HepG2 (cell line): ENCODE results near the gene L2HGDH. TPM values are rescaled to one million over a fixed set of nuclear protein-coding genes. Genes with fewer than 3 reads are reported as not detected.

Experiments
- ATAC-seq: fragments of 200-7000 bp; cut with Tn5 transposase; 3 replicates; pipeline ENCODE4 v1.9.1; 2020; ENCODE audit warnings: mild to moderate bottlenecking, moderate library complexity
- BruUV-seq: library from RNA; stranded (reverse); fragments of 400-500 nt; replicated peaks from 2 replicates; lab custom pipeline; 2021; lab: Mats Ljungman, UMichigan
- CTCF ChIA-PET: fragments of 300-600 bp; formaldehyde crosslinking; extraction: SDS; loops from one replicate; lab custom pipeline; 2021; ENCODE audit warnings: low total read pairs, inconsistent platforms, low intra/inter-chr PET ratio; lab: Yijun Ruan, JAX
- POLR2A ChIA-PET: fragments of 350-600 bp; sonication (Branson Sonifier 250); formaldehyde crosslinking; loops from one replicate; lab custom pipeline; 2020; ENCODE audit warnings: antibody characterized with exemption, inconsistent platforms; lab: Yijun Ruan, JAX
- DNase-seq: peaks from one replicate; pipeline ENCODE4 v3.0.0-alpha.2; 2015; ENCODE audit warnings: low spot score
- FAIRE-seq: peaks from 3 replicates; lab custom pipeline; 2011; peaks lifted over from hg19 to GRCh38; lab: Jason Lieb, UNC
- H2AFZ ChIP-seq: one replicate; pipeline ENCODE4 v1.6.1; 2011; ENCODE audit warnings: low read length, inconsistent platforms
- H3K27ac ChIP-seq: fragments of 300-600 bp; 3 replicates; pipeline ENCODE4 v1.8.0; 2011; ENCODE audit warnings: mixed run types, mild to moderate bottlenecking, mixed read lengths, low read length, inconsistent platforms; ENCODE audit not compliant: insufficient read depth; ENCODE audit errors: extremely low read length
- H3K27me3 ChIP-seq, 2 experiments: fragments of 200-600 bp in 1 of 2; 2 replicates in 1 of 2; 3 replicates in 1 of 2; pipeline versions ENCODE4 v1.6.0 to v1.8.0; 2011; ENCODE audit warnings: low read length in 2 of 2, mild to moderate bottlenecking in 2 of 2, moderate library complexity in 2 of 2, inconsistent platforms in 1 of 2; ENCODE audit not compliant: insufficient read depth in 2 of 2, control insufficient read depth in 1 of 2
- H3K36me3 ChIP-seq, 2 experiments: fragments of 200-600 bp in 1 of 2; replicated peaks in 1 of 2; 2 replicates in 1 of 2; 3 replicates in 1 of 2; pipeline versions ENCODE4 v1.5.1 to v1.8.0; 2011; ENCODE audit warnings: low read length in 2 of 2, inconsistent platforms in 1 of 2; ENCODE audit not compliant: insufficient read depth in 2 of 2, control insufficient read depth in 1 of 2
- H3K4me1 ChIP-seq: 2 replicates; pipeline ENCODE4 v1.5.1; 2012; ENCODE audit warnings: low read length, inconsistent platforms; ENCODE audit not compliant: insufficient read depth
- H3K4me2 ChIP-seq: 2 replicates; pipeline ENCODE4 v1.6.0; 2011; ENCODE audit warnings: low read depth, low read length, inconsistent platforms
- H3K4me3 ChIP-seq, 3 experiments: fragments of 200-600 bp in 1 of 3; sonication (generic), shearing (Covaris generic) in 1 of 3; replicated peaks in 1 of 3; 2 replicates each; pipeline ENCODE4 v1.5.1; 2011 to 2016; ENCODE audit warnings: low read length in 3 of 3, inconsistent platforms in 2 of 3, low read depth in 2 of 3, mild to moderate bottlenecking in 2 of 3, control low read depth in 1 of 3, mixed read lengths in 1 of 3; ENCODE audit not compliant: insufficient read depth in 1 of 3
- H3K79me2 ChIP-seq: one replicate; pipeline ENCODE4 v1.6.1; 2011; ENCODE audit warnings: low read length, inconsistent platforms; ENCODE audit not compliant: insufficient read depth
- H3K9ac ChIP-seq: 2 replicates; pipeline ENCODE4 v1.6.0; 2011; ENCODE audit warnings: mild to moderate bottlenecking, low read depth, low read length, inconsistent platforms; ENCODE audit not compliant: insufficient read depth
- H3K9me3 ChIP-seq: 2 replicates; pipeline ENCODE4 v1.5.1; 2012; ENCODE audit warnings: mild to moderate bottlenecking, low read length
- H4K20me1 ChIP-seq: 2 replicates; pipeline ENCODE4 v1.6.0; 2011; ENCODE audit warnings: inconsistent platforms, mild to moderate bottlenecking, low read length, moderate library complexity; ENCODE audit not compliant: insufficient read depth
- AKAP8 ChIP-seq: sonication (generic); formaldehyde crosslinking; IDR thresholded peaks from 2 replicates; pipeline ENCODE4 v1.5.1; 2020; ENCODE audit warnings: mild to moderate bottlenecking, missing genetic modification reagents
- ARNT ChIP-seq: fragments of 450-650 bp; IDR thresholded peaks from 2 replicates; pipeline ENCODE4 v1.6.1; 2017
- CEBPG ChIP-seq: IDR thresholded peaks from 2 replicates; pipeline ENCODE4 v1.6.1; 2016
- HIC2 ChIP-seq: sonication (generic); formaldehyde crosslinking; IDR thresholded peaks from 2 replicates; pipeline ENCODE4 v1.9.0; 2022; ENCODE audit warnings: low read depth, missing genetic modification reagents
- KLF15 ChIP-seq: sonication (generic); formaldehyde crosslinking; IDR thresholded peaks from 2 replicates; pipeline ENCODE4 v1.8.1; 2023; ENCODE audit warnings: borderline replicate concordance, mild to moderate bottlenecking, inconsistent platforms, missing genetic modification reagents, mixed read lengths
- NRL ChIP-seq: sonication (generic); formaldehyde crosslinking; IDR thresholded peaks from 2 replicates; pipeline ENCODE4 v1.5.0; 2020; ENCODE audit warnings: missing genetic modification reagents, mild to moderate bottlenecking, moderate library complexity, borderline replicate concordance
- SETDB1 ChIP-seq: sonication (generic); formaldehyde crosslinking; IDR thresholded peaks from 2 replicates; pipeline ENCODE4 v1.5.1; 2020; ENCODE audit warnings: missing genetic modification reagents, mild to moderate bottlenecking, borderline replicate concordance
- STAG1 ChIP-seq: sonication (generic); formaldehyde crosslinking; IDR thresholded peaks from 2 replicates; pipeline ENCODE4 v1.4.0; 2020; ENCODE audit warnings: missing genetic modification reagents
- SUZ12 ChIP-seq: fragments of 150-350 bp; IDR thresholded peaks from 2 replicates; pipeline ENCODE4 v1.6.1; 2014; ENCODE audit warnings: low read depth, low read length
- TEAD3 ChIP-seq: optimal IDR thresholded peaks from 2 replicates; pipeline ENCODE3; 2016; ENCODE audit warnings: borderline replicate concordance
- TFDP2 ChIP-seq: sonication (generic); formaldehyde crosslinking; IDR thresholded peaks from 2 replicates; pipeline ENCODE4 v1.4.0; 2020; ENCODE audit warnings: missing genetic modification reagents
- ZFP62 ChIP-seq: sonication (generic); formaldehyde crosslinking; IDR thresholded peaks from 2 replicates; pipeline ENCODE4 v1.4.0; 2020; ENCODE audit warnings: missing genetic modification reagents
- ZNF280D ChIP-seq: sonication (generic); formaldehyde crosslinking; IDR thresholded peaks from 2 replicates; pipeline ENCODE4 v1.5.1; 2020; ENCODE audit warnings: mild to moderate bottlenecking, missing genetic modification reagents
- ZNF34 ChIP-seq: sonication (generic); formaldehyde crosslinking; IDR thresholded peaks from 2 replicates; pipeline ENCODE4 v1.4.0; 2020; ENCODE audit warnings: mild to moderate bottlenecking, missing genetic modification reagents, borderline replicate concordance
- ZNF468 ChIP-seq: sonication (generic); formaldehyde crosslinking; IDR thresholded peaks from 2 replicates; pipeline ENCODE4 v1.8.0; 2022; ENCODE audit warnings: mild to moderate bottlenecking, moderate library complexity, missing genetic modification reagents
- WGBS: methylation state at CpG from one replicate; pipeline ENCODE4 v1.1.6; 2017; ENCODE audit warnings: low lambda C conversion rate; 5-methylcytosine and 5-hydroxymethylcytosine counted together
- in situ Hi-C: cut with HindIII; loops from 2 replicates; pipeline ENCODE4 v1.10.0; 2017; ENCODE audit warnings: low pct_unique_long_range_greater_than_20kb; ENCODE audit not compliant: extremely low pct_ligation_motif_present
- intact Hi-C: fragments of 100-400 bp; cut with micrococcal nuclease; formaldehyde crosslinking; loops from one replicate; pipeline ENCODE4 v1.10.0; 2022; ENCODE audit not compliant: unreplicated experiment
- polyA plus RNA-seq, 8 experiments: library from polyadenylated mRNA; depleted of rRNA in 3 of 8; stranded (reverse) in 7 of 8; unstranded in 1 of 8; fragments of >200 nt; fragmentation: Illumina TruSeq in 4 of 8; extraction: Trizol in 4 of 8; gene quantifications; 2 replicates each; pipeline versions ENCODE4 v1.2.1 to v1.2.3, GENCODE V29; 2011 to 2016; ENCODE audit warnings: low read depth in 4 of 8, missing spikeins in 1 of 8, mixed read lengths in 1 of 8; ENCODE audit not compliant: insufficient read depth in 1 of 8
- total RNA-seq, 5 experiments: library from RNA; depleted of rRNA; stranded (reverse); fragments of >200 nt; fragmentation: Illumina TruSeq; extraction: Trizol; gene quantifications; 2 replicates each; pipeline ENCODE4 v1.2.3, GENCODE V29; 2016; ENCODE audit warnings: low read depth in 1 of 5

Gene L2HGDH
- total and polyA plus RNA-seq, 2 of the 13 experiments (the other 11 are each of a cell fraction or from before 2014, with no cell fraction given): 3.3 to 5.0 TPM

GRCh38 chr14:50360851-50361250 lies 48.8 kb upstream of the L2HGDH start:
- 97% methylated on average over 2 of the region's 2 CpGs for WGBS
- no peak for TF ChIP-seq KLF15
- TF ChIP-seq ARNT: no peak
- TF ChIP-seq HIC2 (CRISPR knock-in tag): no peak
- no peak for TF ChIP-seq NRL
- H4K20me1 ChIP-seq: no peaks in the 10 kb centered on the region
- BruUV-seq: no TSS peak
- H3K9me3 ChIP-seq: no peaks in the 10 kb centered on the region
- ChIA-PET CTCF (no interaction called here), POLR2A (no interaction called here)
- H2AFZ ChIP-seq: no peak overlapping the region
- in situ Hi-C loops: no loop called here
- DNase-seq (no peak), FAIRE-seq (no peak), ATAC-seq (no peak)
- no peak overlapping the region for H3K4me3 ChIP-seq
- no peak overlapping the region for H3K27ac ChIP-seq
- H3K4me1 ChIP-seq: peaks cover 28% of the 10 kb centered on the region
- H3K27me3 ChIP-seq: no peaks in the 10 kb centered on the region
- no peaks in the 10 kb centered on the region for H3K36me3 ChIP-seq
- intact Hi-C loops: no loop called here
- H3K9ac ChIP-seq: no peak overlapping the region
- H3K79me2 ChIP-seq: no peaks in the 10 kb centered on the region
- H3K4me2 ChIP-seq: no peak overlapping the region

- Histone ChIP-seq H3K79me2 (no peaks in the 10 kb centered on the region), H3K4me1 (peaks cover 21% of the 10 kb centered on the region), H3K36me3 (no peaks in the 10 kb centered on the region), H3K27ac (no peak overlapping the region), H4K20me1 (no peaks in the 10 kb centered on the region), H3K27me3 (no peaks in the 10 kb centered on the region), H3K9me3 (no peaks in the 10 kb centered on the region), H3K4me3 (no peak overlapping the region), H3K9ac (no peak overlapping the region), H2AFZ (no peak overlapping the region), H3K4me2 (no peak overlapping the region)
- ATAC-seq: no peak
- 97% methylated on average over 3 of the region's 3 CpGs for WGBS
- ChIA-PET POLR2A (no interaction called here), CTCF (no interaction called here)
- BruUV-seq: no TSS peak
- DNase-seq: no peak
- FAIRE-seq: no peak
- in situ Hi-C loops (no loop called here), intact Hi-C loops (no loop called here)
- no peak for TF ChIP-seq ZFP62 (CRISPR knock-in tag)
- no peak for TF ChIP-seq SETDB1 (CRISPR knock-in tag)
- TF ChIP-seq TEAD3 (CRISPR knock-in tag): no peak
- TF ChIP-seq ZNF280D (CRISPR knock-in tag): no peak
- no peak for TF ChIP-seq AKAP8
- no peak for TF ChIP-seq STAG1 (CRISPR knock-in tag)
- TF ChIP-seq CEBPG (CRISPR knock-in tag): no peak
- no peak for TF ChIP-seq TFDP2 (CRISPR knock-in tag)
- no peak for TF ChIP-seq ZNF468 (CRISPR knock-in tag)
- no peak for TF ChIP-seq ZNF34 (CRISPR knock-in tag)
- TF ChIP-seq SUZ12: no peak
Measured at GRCh38 chr14:50360093-50360492, 48.1 kb upstream of the L2HGDH start.
